HCT116 (cell line): ENCODE results near the gene ENTPD8. TPM values are rescaled to one million over a fixed set of nuclear protein-coding genes. Genes with fewer than 3 reads are reported as not detected.

Experiments
- ATAC-seq: fragments of 200-7000 bp; cut with Tn5 transposase; 2 replicates; pipeline ENCODE4 v1.9.1; 2020; ENCODE audit warnings: mild to moderate bottlenecking, moderate library complexity
- BruUV-seq: library from RNA; stranded (reverse); fragments of 400-500 nt; replicated peaks from 2 replicates; lab custom pipeline; 2021; lab: Mats Ljungman, UMichigan
- CTCF ChIA-PET: fragments of 300-600 bp; sonication (Branson Sonifier 250); formaldehyde crosslinking; loops from one replicate; lab custom pipeline; 2021; ENCODE audit warnings: antibody characterized with exemption; lab: Charles Lee
- POLR2A ChIA-PET: fragments of 300-600, 350-600 bp; sonication (Branson Sonifier 250); formaldehyde crosslinking; loops from one replicate; lab custom pipeline; 2021; ENCODE audit warnings: antibody characterized with exemption; lab: Charles Lee
- RAD21 ChIA-PET, 2 experiments: fragments of 300-600 bp; sonication (Branson Sonifier 250); formaldehyde crosslinking; loops; one replicate each; lab custom pipeline; 2023; ENCODE audit warnings: low total read pairs in 2 of 2; ENCODE audit not compliant: uncharacterized antibody in 2 of 2, unreplicated experiment in 2 of 2, low non-redundant PET in 1 of 2; lab: Charles Lee
- DNase-seq: peaks from one replicate; pipeline ENCODE4 v3.0.0-alpha.2; 2010; ENCODE audit warnings: low read depth, low spot score
- H2AFZ ChIP-seq: fragments of 200-600 bp; shearing (Covaris generic), sonication (generic); 2 replicates; pipeline ENCODE4 v1.6.1; 2017; ENCODE audit warnings: low read depth, mixed run types, mixed read lengths, antibody characterized with exemption, low read length; ENCODE audit not compliant: poor library complexity, severe bottlenecking
- H3K27ac ChIP-seq: 2 replicates; pipeline ENCODE4 v1.5.1; 2012; ENCODE audit warnings: low read depth, low read length
- H3K27me3 ChIP-seq: fragments of 200-600 bp; sonication (generic); 2 replicates; pipeline ENCODE4 v1.6.1; 2016; ENCODE audit warnings: mixed run types, low read length, mixed read lengths; ENCODE audit not compliant: insufficient read depth
- H3K36me3 ChIP-seq, 2 experiments: fragments of 200-500 bp in 1 of 2; fragments of 200-600 bp in 1 of 2; sonication (Bioruptor generic) in 1 of 2; sonication (generic) in 1 of 2; 2 replicates each; pipeline versions ENCODE4 v1.5.1 to v1.6.1; 2014 to 2016; ENCODE audit warnings: low read length in 2 of 2, inconsistent platforms in 1 of 2, mixed read lengths in 1 of 2, mixed run types in 1 of 2; ENCODE audit not compliant: insufficient read depth in 2 of 2, control insufficient read depth in 1 of 2
- H3K4me1 ChIP-seq, 2 experiments: fragments of 200-600 bp in 1 of 2; sonication (generic) in 1 of 2; 2 replicates each; pipeline versions ENCODE4 v1.5.1 to v1.6.1; 2012 to 2017; ENCODE audit warnings: low read length in 2 of 2, inconsistent platforms in 1 of 2, mild to moderate bottlenecking in 1 of 2, mixed read lengths in 1 of 2, mixed run types in 1 of 2, moderate library complexity in 1 of 2; ENCODE audit not compliant: insufficient read depth in 2 of 2, control insufficient read depth in 1 of 2
- H3K4me2 ChIP-seq: fragments of 200-600 bp; sonication (generic); 2 replicates; pipeline ENCODE4 v1.6.1; 2017; ENCODE audit warnings: mixed run types, low read length, mixed read lengths
- H3K4me3 ChIP-seq, 2 experiments: fragments of 200-600 bp in 1 of 2; sonication (generic) in 1 of 2; replicated peaks in 1 of 2; 2 replicates each; pipeline ENCODE4 v1.5.1; 2011 to 2016; ENCODE audit warnings: low read length in 2 of 2, control low read depth in 1 of 2, low read depth in 1 of 2, mild to moderate bottlenecking in 1 of 2, mixed read lengths in 1 of 2, mixed run types in 1 of 2
- H3K79me2 ChIP-seq: fragments of 200-600 bp; sonication (generic); 2 replicates; pipeline ENCODE4 v1.6.1; 2017; ENCODE audit warnings: mild to moderate bottlenecking, mixed run types, low read length, moderate library complexity, mixed read lengths; ENCODE audit not compliant: insufficient read depth
- H3K9ac ChIP-seq: fragments of 200-600 bp; sonication (generic); 2 replicates; pipeline ENCODE4 v1.6.1; 2016; ENCODE audit warnings: low read length, mixed read lengths
- H3K9me2 ChIP-seq: fragments of 200-600 bp; sonication (generic), shearing (Covaris generic); 2 replicates; pipeline ENCODE4 v1.6.1; 2017; ENCODE audit warnings: mixed run types, mild to moderate bottlenecking, moderate library complexity; ENCODE audit not compliant: insufficient read depth
- H3K9me3 ChIP-seq, 2 experiments: fragments of 200-500 bp in 1 of 2; fragments of 200-600 bp in 1 of 2; sonication (Bioruptor generic) in 1 of 2; sonication (generic) in 1 of 2; 2 replicates each; pipeline ENCODE4 v1.6.1; 2014 to 2017; ENCODE audit warnings: low read length in 2 of 2, mixed read lengths in 2 of 2, inconsistent platforms in 1 of 2, low read depth in 1 of 2, mild to moderate bottlenecking in 1 of 2, mixed run types in 1 of 2, moderate library complexity in 1 of 2; ENCODE audit not compliant: control insufficient read depth in 1 of 2, insufficient read depth in 1 of 2
- H4K20me1 ChIP-seq: fragments of 200-600 bp; sonication (generic), shearing (Covaris generic); 2 replicates; pipeline ENCODE4 v1.6.1; 2017; ENCODE audit warnings: mixed run types, mild to moderate bottlenecking, moderate library complexity; ENCODE audit not compliant: insufficient read depth
- ATF3 ChIP-seq: IDR thresholded peaks from 2 replicates; pipeline ENCODE4 v1.6.1; 2012
- CBX3 ChIP-seq: IDR thresholded peaks from 2 replicates; pipeline ENCODE4 v1.6.1; 2012; ENCODE audit warnings: low read depth
- CEBPB ChIP-seq: IDR thresholded peaks from 2 replicates; pipeline ENCODE4 v1.6.1; 2012; ENCODE audit warnings: low read depth
- EGR1 ChIP-seq: IDR thresholded peaks from 2 replicates; pipeline ENCODE4 v1.6.1; 2012; ENCODE audit warnings: low read depth
- ELF1 ChIP-seq: IDR thresholded peaks from 2 replicates; pipeline ENCODE4 v1.6.1; 2012; ENCODE audit warnings: low read depth, borderline replicate concordance
- EZH2phosphoT487 ChIP-seq: fragments of 200-600 bp; IDR thresholded peaks from 2 replicates; pipeline ENCODE4 v1.6.1; 2018; ENCODE audit warnings: antibody characterized with exemption, borderline replicate concordance
- JUND ChIP-seq: IDR thresholded peaks from 2 replicates; pipeline ENCODE4 v1.6.1; 2012
- POLR2A ChIP-seq: IDR thresholded peaks from 2 replicates; pipeline ENCODE4 v1.7.0; 2011; ENCODE audit warnings: borderline replicate concordance; ENCODE audit not compliant: insufficient read depth, insufficient read length; ENCODE audit errors: extremely low read depth
- POLR2AphosphoS5 ChIP-seq: IDR thresholded peaks from 2 replicates; pipeline ENCODE4 v1.6.1; 2011; ENCODE audit warnings: mild to moderate bottlenecking, low read depth, low read length, moderate library complexity
- SIN3A ChIP-seq: IDR thresholded peaks from 2 replicates; pipeline ENCODE4 v1.6.1; 2012; ENCODE audit warnings: low read depth
- SP1 ChIP-seq: IDR thresholded peaks from 2 replicates; pipeline ENCODE4 v1.6.1; 2012; ENCODE audit warnings: low read depth
- TCF7L2 ChIP-seq: IDR thresholded peaks from 2 replicates; pipeline ENCODE4 v1.7.0; 2011; ENCODE audit warnings: borderline replicate concordance, inconsistent platforms; ENCODE audit not compliant: insufficient read depth, insufficient read length; ENCODE audit errors: extremely low read depth
- ZBTB33 ChIP-seq: IDR thresholded peaks from 2 replicates; pipeline ENCODE4 v1.6.1; 2011; ENCODE audit warnings: mild to moderate bottlenecking, low read length, moderate library complexity; ENCODE audit not compliant: insufficient replicate concordance; ENCODE audit errors: extremely low read depth
- ZFX ChIP-seq: fragments of 450-650 bp; IDR thresholded peaks from 2 replicates; pipeline ENCODE4 v1.6.1; 2017
- intact Hi-C: fragments of 100-400 bp; cut with micrococcal nuclease; formaldehyde crosslinking; loops from 2 replicates; pipeline ENCODE4 v1.10.0; 2022
- total RNA-seq: library from RNA; stranded (reverse); gene quantifications from one replicate; pipeline ENCODE4 v1.2.1, GENCODE V29; 2021; ENCODE audit not compliant: unreplicated experiment

Gene ENTPD8
- total RNA-seq, 1 experiment from 2014 or later = 1.7 TPM

GRCh38 chr9:137432687-137433348 is 8.3 kb downstream of the ENTPD8 start:
- Histone ChIP-seq H4K20me1 (no peaks in the 10 kb centered on the region), H3K4me2 (no peak overlapping the region), H3K9me2 (no peaks in the 10 kb centered on the region), H3K27me3 (no peaks in the 10 kb centered on the region), H2AFZ (no peak overlapping the region), H3K4me1 (peaks cover 36 to 50% of the 10 kb centered on the region in 2 experiments), H3K27ac (no peak overlapping the region; the same call in 1 of the 2 replicates), H3K9ac (no peak overlapping the region), H3K9me3 (no peaks in the 10 kb centered on the region), H3K79me2 (no peaks in the 10 kb centered on the region), H3K36me3 (no peaks in the 10 kb centered on the region), H3K4me3 (no peak overlapping the region)
- POLR2A ChIA-PET = interaction anchor here (1.1 kb wide), 1 partner anchor 8 kb away, joined by 4 read pairs; the partner anchor contains the start of gene ENTPD8
- DNase-seq = no peak
- RAD21 ChIA-PET = no interaction called here
- no peak for ATAC-seq
- TF ChIP-seq JUND (no peak), CEBPB (no peak), ZBTB33 (no peak), ZFX (no peak), TCF7L2 (no peak), POLR2A (no peak), EGR1 (no peak), CBX3 (no peak), ATF3 (no peak), ELF1 (no peak), EZH2phosphoT487 (no peak), POLR2AphosphoS5 (no peak), SP1 (no peak), SIN3A (no peak)
- CTCF ChIA-PET = no interaction called here
- BruUV-seq = no TSS peak
- intact Hi-C loops = no loop called here
